SKM-1 (cell line): ENCODE measurements around the gene COL2A1.
"Not testable (repeated sequence)": the region's sequence is repeated elsewhere in the genome, so short reads cannot be mapped to it uniquely, and the experiment has no call there.

ENCODE experiments used
- DNase-seq: peaks from one replicate; lab custom pipeline; 2025; ENCODE audit not compliant: unreplicated experiment; lab: John Stamatoyannopoulos, UW

Gene COL2A1

GRCh38 chr12:47978598-47978873 is 25.7 kb downstream of the COL2A1 start:
- no peak for DNase-seq

GRCh38 chr12:47977772-47978597 is 26.3 kb downstream of the COL2A1 start:
- no peak for DNase-seq

- no peak for DNase-seq
Measured at GRCh38 chr12:47977046-47977771, 27.1 kb downstream of the COL2A1 start.

DNA sequence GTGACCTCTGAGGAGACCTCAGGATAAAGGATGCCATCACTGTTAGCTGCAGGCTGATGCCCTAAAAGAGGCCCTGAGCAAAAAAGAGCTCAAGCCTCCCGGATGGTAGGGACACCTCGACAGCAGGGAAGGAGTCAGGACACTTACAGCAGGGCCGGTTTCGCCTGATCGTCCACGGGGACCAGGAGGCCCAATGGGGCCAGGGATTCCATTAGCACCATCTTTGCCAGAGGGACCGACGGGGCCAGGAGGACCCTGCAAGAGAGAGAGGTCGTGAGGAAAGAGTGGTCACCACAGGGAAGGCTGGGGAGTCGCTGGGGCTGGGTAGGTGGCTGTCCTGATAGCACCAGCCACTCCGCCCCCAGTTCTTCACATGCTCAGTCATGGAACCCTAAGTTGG is 28.5 kb downstream of the COL2A1 start:
- no peak for DNase-seq

GRCh38 chr12:47975036-47975620 is 29.1 kb downstream of the COL2A1 start:
- no peak for DNase-seq

DNA sequence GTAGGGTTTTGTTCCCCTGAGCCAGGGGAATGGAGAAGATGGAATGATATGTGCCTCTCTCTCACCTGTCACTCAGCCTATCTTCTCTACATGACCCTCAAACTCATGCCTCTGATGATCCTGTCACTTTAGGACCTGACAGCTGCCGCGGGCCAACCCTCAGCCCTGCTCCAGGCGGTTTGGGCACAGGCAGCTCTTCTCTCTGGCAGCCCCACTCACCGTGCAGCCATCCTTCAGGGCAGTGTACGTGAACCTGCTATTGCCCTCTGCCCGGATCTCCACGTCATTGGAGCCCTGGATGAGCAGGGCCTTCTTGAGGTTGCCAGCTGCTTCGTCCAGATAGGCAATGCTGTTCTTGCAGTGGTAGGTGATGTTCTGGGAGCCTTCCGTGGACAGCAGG is 30.4 kb downstream of the COL2A1 start:
- DNase-seq = no peak

- no peak for DNase-seq
Measured at GRCh38 chr12:47972895-47973294, 31.4 kb downstream of the COL2A1 start.

- DNase-seq = no peak
Measured at GRCh38 chr12:47970843-47971242, 33.4 kb downstream of the COL2A1 start.

DNA sequence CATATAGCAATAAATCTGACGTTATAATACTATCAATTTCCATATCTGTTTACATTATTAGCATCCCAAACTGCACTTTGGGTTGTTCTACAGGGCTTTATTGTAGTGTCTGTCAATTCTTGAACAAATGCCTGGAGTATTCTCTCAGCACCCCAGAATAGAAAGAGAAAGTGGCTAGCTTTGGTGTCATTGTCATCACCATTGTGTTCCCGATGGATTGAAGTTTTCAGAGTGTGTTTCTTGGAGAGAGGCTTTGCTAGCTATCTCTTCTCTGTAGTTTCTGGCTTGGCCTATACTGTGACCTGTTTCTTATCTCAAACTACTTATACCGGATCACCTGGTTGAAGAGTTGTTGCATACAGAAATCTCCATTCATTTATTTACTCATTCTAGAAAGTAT is 34.4 kb downstream of the COL2A1 start:
- no peak for DNase-seq

- DNase-seq = no peak
Measured at GRCh38 chr12:47967461-47968321, 36.6 kb downstream of the COL2A1 start.

DNA sequence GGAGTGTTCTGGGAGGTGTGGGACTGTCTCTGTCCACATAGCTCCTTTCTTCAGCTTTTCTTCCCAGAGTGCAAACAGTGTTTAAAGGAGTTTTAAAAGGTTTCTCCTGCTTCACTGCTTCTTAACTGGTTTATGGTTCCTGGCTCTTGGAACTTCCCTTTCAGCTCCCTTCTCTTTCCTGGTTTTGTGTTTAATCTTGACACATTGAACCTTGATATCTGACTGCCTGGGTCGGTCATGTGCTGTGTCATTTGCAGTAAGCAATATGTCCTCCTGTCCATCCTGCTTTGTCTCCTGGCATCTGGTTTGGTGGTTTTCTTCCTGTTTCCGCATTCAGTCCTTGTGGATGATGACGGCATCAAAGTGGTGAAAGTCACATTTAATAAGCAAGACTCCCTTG is 38.7 kb downstream of the COL2A1 start:
- no peak for DNase-seq

- no peak for DNase-seq
Measured at GRCh38 chr12:47964106-47964728, 40.1 kb downstream of the COL2A1 start.

- DNase-seq = peak; percentile 13
Measured at GRCh38 chr12:47963340-47964040, 40.8 kb downstream of the COL2A1 start, which contains the start of gene TMEM106C. Gene TMEM106C, plus strand, starts transcription at chr12:47963596. Its CDS starts 641 bp downstream, at chr12:47964237.

- DNase-seq = no peak
Measured at GRCh38 chr12:47962198-47962597, 42.1 kb downstream of the COL2A1 start.

DNA sequence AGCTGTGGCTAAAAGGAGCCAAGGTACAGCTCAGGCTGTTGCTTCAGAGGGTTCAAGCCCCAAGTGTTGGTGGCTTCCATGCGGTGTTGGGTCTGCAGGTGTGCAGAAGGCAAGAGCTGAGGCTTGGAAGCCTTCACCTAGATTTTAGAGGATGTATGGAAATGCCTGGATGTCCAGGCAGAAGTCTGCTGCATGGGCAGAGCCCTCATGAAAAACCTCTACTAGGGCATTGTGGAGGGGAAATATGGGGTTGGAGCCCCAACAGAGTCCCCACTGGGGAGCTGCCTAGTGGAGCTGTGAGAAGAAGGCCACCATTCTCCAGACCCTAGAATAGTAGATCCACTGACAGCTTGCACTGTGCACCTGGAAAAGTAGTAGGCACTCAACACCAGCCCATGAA is 46.6 kb downstream of the COL2A1 start:
- DNase-seq = not testable (repeated sequence)

DNA sequence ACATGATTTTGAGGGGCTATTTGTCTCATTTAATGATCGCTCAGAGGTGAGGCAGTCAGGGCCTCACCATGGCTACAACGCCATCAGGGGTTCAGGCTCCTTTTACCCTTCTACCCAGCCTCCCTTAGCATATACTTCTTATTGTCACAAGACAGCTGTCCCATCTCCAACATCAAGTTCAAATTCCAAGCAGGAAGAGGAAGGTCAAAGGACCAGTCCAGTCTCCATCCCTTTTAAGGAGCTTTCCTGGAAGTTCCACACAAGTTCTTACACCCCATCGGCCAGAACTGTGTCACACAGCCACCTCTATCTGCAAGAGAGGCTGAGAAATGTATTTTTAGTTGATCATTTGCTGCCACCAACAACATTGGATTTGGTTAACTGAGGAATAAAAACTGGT is 49.2 kb downstream of the COL2A1 start:
- DNase-seq = no peak

DNA sequence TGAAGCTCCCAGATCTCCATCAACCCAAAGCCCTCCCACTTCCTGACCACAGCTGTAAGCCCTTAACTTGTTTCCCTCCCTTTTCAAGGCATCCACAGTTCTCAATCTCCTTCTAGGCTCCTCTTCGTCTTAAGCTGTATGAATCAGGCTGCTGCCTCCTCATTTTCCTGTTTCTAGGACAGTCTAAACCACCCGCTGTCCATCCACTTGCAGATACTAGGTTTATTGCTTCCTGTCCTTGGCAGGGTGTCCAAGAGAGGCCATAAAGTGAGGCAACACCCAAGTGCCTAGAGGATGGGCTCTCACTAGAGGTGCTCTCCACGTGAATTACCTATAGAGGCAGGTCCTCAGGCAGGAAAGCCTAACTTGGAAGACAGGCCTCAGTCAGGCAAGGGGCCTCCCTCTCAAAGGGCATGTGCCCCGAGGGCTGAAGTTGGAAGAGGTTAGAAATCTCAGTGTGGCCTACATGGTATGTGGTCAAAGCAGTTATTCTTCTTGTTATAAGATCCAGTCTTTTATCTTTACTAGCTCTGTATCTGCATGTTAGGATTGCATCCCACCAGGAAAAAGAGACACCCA is 49.7 kb downstream of the COL2A1 start:
- DNase-seq = no peak

GRCh38 chr12:47954058-47954457 is 50.2 kb downstream of the COL2A1 start:
- no peak for DNase-seq

- no peak for DNase-seq
Measured at GRCh38 chr12:47950856-47951468, 53.3 kb downstream of the COL2A1 start.
